Measurements from ENCODE around the gene GNAI3.
A peak's percentile ranks its signal among the peaks of the same experiment; 100 is the strongest.

GNAI3 gene

DNA sequence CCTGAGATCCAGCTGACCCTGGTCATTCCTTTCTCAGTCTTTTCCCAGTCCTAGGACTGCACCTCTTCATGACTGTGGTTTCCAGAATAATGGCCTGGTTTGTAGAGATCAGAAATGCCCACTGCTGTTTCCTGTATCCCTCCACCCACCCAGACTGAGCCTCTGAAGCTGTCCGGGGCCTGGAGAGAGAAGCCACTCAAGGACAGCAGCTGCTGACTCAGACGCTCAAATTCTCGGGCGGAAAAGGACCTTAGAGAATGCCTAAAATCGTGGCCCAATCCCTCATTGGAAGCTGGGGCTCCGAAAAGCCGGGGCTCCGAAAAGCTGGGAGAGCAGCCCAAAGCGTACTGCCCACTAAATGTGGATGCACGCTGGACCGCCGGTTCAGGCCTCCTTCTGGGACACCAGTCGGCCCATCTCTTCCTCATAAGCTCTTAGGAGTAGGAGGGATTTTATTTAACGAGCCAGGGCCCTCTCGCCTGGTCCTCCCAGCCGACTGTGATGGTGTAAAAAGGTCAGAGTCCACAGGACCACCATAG lies 16.5 kb upstream of the GNAI3 start:
- DNase-seq (ENCODE audit: low read depth), result no peak
- TF ChIP-seq, protein P1, sequence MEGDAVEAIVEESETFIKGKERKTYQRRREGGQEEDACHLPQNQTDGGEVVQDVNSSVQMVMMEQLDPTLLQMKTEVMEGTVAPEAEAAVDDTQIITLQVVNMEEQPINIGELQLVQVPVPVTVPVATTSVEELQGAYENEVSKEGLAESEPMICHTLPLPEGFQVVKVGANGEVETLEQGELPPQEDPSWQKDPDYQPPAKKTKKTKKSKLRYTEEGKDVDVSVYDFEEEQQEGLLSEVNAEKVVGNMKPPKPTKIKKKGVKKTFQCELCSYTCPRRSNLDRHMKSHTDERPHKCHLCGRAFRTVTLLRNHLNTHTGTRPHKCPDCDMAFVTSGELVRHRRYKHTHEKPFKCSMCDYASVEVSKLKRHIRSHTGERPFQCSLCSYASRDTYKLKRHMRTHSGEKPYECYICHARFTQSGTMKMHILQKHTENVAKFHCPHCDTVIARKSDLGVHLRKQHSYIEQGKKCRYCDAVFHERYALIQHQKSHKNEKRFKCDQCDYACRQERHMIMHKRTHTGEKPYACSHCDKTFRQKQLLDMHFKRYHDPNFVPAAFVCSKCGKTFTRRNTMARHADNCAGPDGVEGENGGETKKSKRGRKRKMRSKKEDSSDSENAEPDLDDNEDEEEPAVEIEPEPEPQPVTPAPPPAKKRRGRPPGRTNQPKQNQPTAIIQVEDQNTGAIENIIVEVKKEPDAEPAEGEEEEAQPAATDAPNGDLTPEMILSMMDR (conservative IDR thresholded peaks at IDR 0.05; ENCODE audit: low read depth, low read length), result no peak
- H3K4me3 ChIP-seq (ENCODE audit: low read depth, low read length), result no peak overlapping the region

- TF ChIP-seq, protein P1 (conservative IDR thresholded peaks at IDR 0.05; ENCODE audit: low read depth, low read length), result peak; percentile 96
Observed at GRCh38 chr1:109532365-109533136, 15.9 kb upstream of the GNAI3 start.

GRCh38 chr1:109534307-109534858 lies 14.0 kb upstream of the GNAI3 start:
- TF ChIP-seq, protein P1 (conservative IDR thresholded peaks at IDR 0.05; ENCODE audit: low read depth, low read length), result no peak
- no peak overlapping the region for H3K4me3 ChIP-seq (ENCODE audit: low read depth, low read length)
- no peak for DNase-seq (ENCODE audit: low read depth)

More at GRCh38 chr1:109532365-109533136, 15.9 kb upstream of the GNAI3 start:
- peak; percentile 86 for DNase-seq (ENCODE audit: low read depth)
- peak overlapping the region; percentile 29 for H3K4me3 ChIP-seq (ENCODE audit: low read depth, low read length)

GRCh38 chr1:109535481-109535880 lies 12.9 kb upstream of the GNAI3 start:
- DNase-seq (ENCODE audit: low read depth), result no peak
- H3K4me3 ChIP-seq (ENCODE audit: low read depth, low read length), result no peak overlapping the region
- TF ChIP-seq, protein P1 (conservative IDR thresholded peaks at IDR 0.05; ENCODE audit: low read depth, low read length), result no peak

GRCh38 chr1:109535971-109536491 lies 12.4 kb upstream of the GNAI3 start:
- DNase-seq (ENCODE audit: low read depth), result peak; percentile 25
- TF ChIP-seq, protein P1 (conservative IDR thresholded peaks at IDR 0.05; ENCODE audit: low read depth, low read length), result no peak
- no peak overlapping the region for H3K4me3 ChIP-seq (ENCODE audit: low read depth, low read length)

GRCh38 chr1:109537450-109538178 lies 10.8 kb upstream of the GNAI3 start:
- no peak for DNase-seq (ENCODE audit: low read depth)
- TF ChIP-seq, protein P1 (conservative IDR thresholded peaks at IDR 0.05; ENCODE audit: low read depth, low read length), result no peak
- H3K4me3 ChIP-seq (ENCODE audit: low read depth, low read length), result no peak overlapping the region
